Skeletal muscle satellite cell (primary cell): Measurements from ENCODE around the gene HAUS7. TPM values are rescaled to one million over a fixed set of nuclear protein-coding genes. Genes with fewer than 3 reads are reported as not detected.
A peak's percentile ranks its signal among the peaks of the same experiment; 100 is the strongest.

Experiments
- H3K27me3 ChIP-seq: 2 replicates; pipeline ENCODE4 v1.7.0; 2013; ENCODE audit warnings: low read length; ENCODE audit not compliant: control insufficient read depth, insufficient read depth
- H3K36me3 ChIP-seq: 2 replicates; pipeline ENCODE4 v1.7.0; 2013; ENCODE audit warnings: mild to moderate bottlenecking, control low read depth, low read length; ENCODE audit not compliant: insufficient read depth
- H3K4me1 ChIP-seq: 2 replicates; pipeline ENCODE4 v1.7.0; 2013; ENCODE audit warnings: low read length; ENCODE audit not compliant: control insufficient read depth, insufficient read depth
- H3K4me2 ChIP-seq: 2 replicates; pipeline ENCODE4 v1.7.0; 2013; ENCODE audit warnings: mild to moderate bottlenecking, low read length
- H3K4me3 ChIP-seq: 2 replicates; pipeline ENCODE4 v1.7.0; 2013; ENCODE audit warnings: low read length
- H3K9ac ChIP-seq: 2 replicates; pipeline ENCODE4 v1.7.0; 2013; ENCODE audit warnings: mild to moderate bottlenecking, low read depth, low read length, moderate library complexity
- H3K9me3 ChIP-seq: replicated peaks from 2 replicates; pipeline ENCODE4 v1.7.0; 2013; ENCODE audit warnings: mild to moderate bottlenecking, control low read depth, low read length
- total RNA-seq: library from RNA; depleted of rRNA; stranded (reverse); fragments of >200 nt; gene quantifications from 2 replicates; pipeline ENCODE4 v1.2.3, GENCODE V29; 2012; rRNA removed

HAUS7 gene
- 18.8 and 22.9 TPM in 2 replicates for total RNA-seq

DNA sequence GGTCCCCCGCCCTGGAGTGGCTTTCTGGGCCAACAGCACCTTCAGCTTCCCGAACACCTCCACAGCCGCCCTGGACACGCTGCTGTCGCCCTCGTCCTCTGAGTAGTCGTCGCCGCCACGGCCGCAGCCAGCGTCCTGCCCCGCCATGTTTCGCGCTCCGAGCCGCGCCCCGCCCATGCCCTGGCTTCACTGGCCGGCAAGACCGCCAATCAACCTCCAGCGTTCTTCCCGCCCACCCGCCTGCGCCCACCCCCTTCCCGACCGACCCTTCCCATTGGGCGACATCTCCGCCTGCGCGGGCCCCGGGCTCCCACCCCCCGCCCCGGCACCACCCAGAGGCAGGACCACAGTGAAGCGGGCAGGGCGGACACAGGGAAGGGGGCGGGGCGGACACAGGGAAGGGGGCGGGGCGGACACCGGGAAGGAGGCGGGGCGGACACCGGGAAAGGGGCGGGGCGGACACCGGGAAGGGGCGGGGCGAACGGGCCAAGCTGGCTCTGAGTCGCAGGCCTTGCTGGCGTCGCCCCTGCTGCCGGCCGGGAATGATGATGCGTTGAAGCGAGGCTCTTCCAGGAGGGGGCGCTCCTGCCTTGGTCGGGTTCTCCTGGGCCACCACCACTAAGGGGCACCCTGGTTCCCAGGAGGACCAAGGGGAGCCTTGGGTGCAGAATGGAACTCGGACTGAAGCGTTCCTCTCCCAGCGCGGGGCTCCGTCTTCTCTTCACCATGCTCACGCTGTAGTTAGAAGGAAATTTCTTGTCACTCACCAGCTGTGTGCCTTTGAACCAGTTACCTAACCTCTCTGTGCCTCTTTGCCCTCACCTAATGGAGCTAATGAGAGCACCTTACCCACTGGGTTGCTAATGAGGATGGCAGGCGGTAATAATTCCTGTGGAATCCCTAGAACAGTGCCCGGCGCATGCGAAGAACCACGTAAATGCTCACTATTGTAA, at the start of gene HAUS7:
Gene HAUS7, minus strand, starts transcription at position 166 of the 953 bp plus-strand sequence. Its CDS starts 19 bp downstream, at position 147.
- no peaks in the 10 kb centered on the region for H3K36me3 ChIP-seq
- peaks cover 18% of the 10 kb centered on the region for H3K4me1 ChIP-seq
- H3K4me2 ChIP-seq, result peak within 1 kb of the TSS; percentile 94
- H3K9me3 ChIP-seq, result no peaks in the 10 kb centered on the region
- no peaks in the 10 kb centered on the region for H3K27me3 ChIP-seq
- peak within 1 kb of the TSS; percentile 62 for H3K9ac ChIP-seq
- H3K4me3 ChIP-seq, result peak within 1 kb of the TSS; percentile 74

DNA sequence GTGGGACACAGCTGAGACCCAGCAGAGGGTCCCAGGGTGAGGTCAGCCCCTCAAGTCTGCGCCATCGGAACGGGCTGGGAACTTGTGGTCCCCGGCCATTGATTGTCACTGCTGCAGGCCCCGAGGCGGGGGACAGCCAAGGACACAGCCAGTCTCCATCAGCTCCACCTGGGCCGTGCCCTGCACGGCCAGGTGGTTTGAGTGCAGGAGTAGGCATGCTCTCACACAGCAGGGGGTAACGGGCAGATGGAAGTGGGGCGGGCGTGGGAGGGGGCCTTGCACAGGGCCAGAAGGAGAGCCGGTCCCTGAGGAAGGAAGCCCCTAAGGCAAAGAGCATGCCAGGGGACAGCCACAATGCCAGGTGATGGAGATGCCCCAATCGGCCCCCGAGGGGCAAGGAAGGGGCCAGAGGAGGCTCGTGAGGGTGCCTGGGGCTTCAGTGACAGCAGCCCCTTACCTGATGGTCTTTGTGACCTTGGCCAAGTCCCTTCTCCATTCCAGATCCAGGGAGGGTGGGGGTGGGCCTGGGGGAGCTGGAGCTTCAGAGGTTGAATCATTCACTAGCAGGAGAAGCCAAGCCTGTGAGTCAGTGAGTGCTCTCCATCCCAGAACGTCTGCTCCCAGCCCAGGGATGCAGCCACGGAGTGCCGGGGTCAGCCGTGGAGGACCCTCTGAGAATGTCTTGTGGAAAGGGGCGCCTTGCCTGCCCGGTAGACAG, 49.4 kb upstream of the HAUS7 start:
- H3K27me3 ChIP-seq, result peaks cover 3% of the 10 kb centered on the region
- H3K9me3 ChIP-seq, result no peaks in the 10 kb centered on the region
- H3K9ac ChIP-seq, result no peak overlapping the region
- no peak overlapping the region for H3K4me3 ChIP-seq
- H3K36me3 ChIP-seq, result no peaks in the 10 kb centered on the region
- H3K4me2 ChIP-seq, result peak overlapping the region; percentile 52
- H3K4me1 ChIP-seq, result peaks cover 12% of the 10 kb centered on the region

DNA sequence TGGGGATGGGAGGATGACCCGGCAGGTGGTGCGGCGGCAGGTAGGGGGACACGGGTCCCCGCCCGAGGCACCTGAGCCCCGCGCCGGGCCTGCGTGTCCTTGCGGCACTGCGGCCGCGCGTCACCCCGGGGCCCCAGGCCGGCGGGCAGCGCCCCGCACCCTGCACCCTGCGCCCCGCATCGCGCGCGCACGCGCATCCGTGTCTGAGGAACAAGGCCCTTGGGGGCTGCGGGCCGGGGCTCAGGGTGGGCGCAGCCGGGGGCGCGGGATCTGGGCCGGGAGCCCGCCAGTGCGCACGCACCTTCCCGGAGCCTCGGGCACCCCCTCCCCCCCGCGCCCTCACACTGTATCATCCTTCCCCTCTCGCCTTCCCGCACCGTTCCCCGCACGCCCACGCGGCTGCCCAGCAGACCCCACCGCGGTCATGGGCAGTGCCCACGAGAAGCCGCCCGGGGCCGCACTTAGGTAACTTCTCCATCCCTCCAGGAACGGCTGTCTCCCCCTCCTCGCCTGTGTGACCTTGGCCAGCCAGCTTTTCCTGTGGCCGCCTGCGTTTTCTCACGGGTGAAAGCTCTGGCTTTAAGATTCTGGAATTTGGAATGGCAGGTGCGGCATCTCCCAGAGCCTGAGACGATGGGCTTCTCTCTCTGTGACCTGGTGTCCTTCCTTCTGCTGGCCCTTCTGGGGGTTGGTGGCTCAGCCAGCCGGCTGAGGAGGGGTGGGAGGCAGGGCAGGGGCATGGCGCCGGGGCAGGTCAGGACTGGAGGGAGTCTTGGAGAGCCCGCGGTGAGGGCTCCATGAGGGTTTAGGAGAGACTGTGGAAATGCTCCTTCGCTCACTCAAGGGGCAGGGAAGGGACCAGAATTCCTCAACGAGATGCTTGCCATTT, 47.8 kb upstream of the HAUS7 start:
- Histone ChIP-seq H3K27me3 (peaks cover 3% of the 10 kb centered on the region), H3K36me3 (no peaks in the 10 kb centered on the region), H3K9ac (no peak overlapping the region), H3K4me2 (no peak overlapping the region), H3K4me3 (no peak overlapping the region), H3K4me1 (peaks cover 12% of the 10 kb centered on the region), H3K9me3 (no peaks in the 10 kb centered on the region)

DNA sequence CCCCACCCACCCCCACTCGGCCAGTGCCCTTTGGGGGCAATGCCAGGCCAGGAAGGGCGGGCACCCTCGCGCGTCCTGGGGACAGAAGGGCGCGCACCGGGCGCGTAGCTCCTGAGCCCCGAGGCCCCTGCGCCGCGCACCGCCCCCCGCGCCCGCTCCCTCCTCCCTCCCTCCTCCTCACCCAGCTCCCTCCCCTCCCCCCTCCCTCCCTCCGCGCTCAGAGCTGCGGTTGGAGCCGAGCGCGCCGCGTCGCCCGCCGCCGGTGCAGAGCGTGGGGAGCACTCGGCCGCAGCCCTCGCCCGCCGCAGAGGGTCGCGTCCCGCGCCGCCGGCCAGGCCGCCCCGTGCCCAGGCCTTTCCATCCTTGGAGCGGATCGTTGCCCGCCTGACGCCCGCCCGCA, 47.0 kb upstream of the HAUS7 start, which contains the start of gene ATP2B3:
Gene ATP2B3, plus strand, starts transcription at position 220 of the 400 bp plus-strand sequence. CDS start 18,606 bp downstream, outside the sequence.
- Histone ChIP-seq H3K4me3 (no peak within 1 kb of the TSS), H3K27me3 (peaks cover 3% of the 10 kb centered on the region), H3K4me2 (no peak within 1 kb of the TSS), H3K4me1 (peaks cover 12% of the 10 kb centered on the region), H3K9me3 (no peaks in the 10 kb centered on the region), H3K36me3 (no peaks in the 10 kb centered on the region), H3K9ac (no peak within 1 kb of the TSS)

DNA sequence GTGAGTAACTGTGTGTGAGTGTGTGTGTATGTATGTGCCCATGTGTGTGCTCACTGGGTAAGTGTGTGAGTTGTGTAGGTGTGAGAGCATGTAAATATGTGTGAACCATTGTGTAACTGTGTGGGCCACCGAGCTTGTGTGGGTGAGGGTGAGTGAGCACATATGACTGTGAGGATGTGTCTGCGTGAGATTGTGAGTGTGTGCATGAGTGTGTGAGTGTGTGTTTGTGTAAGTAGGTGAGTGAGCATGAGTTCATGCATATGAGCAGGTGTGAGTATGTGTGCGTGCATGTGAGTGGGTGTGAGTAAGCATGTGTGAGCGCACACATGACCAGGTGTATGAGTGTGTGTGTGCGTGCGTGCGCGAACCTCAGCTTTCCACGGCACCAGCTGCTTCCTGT, 45.7 kb upstream of the HAUS7 start:
- H3K4me3 ChIP-seq, result no peak overlapping the region
- H3K9me3 ChIP-seq, result no peaks in the 10 kb centered on the region
- no peak overlapping the region for H3K9ac ChIP-seq
- H3K4me1 ChIP-seq, result peaks cover 9% of the 10 kb centered on the region
- no peaks in the 10 kb centered on the region for H3K36me3 ChIP-seq
- peaks cover 3% of the 10 kb centered on the region for H3K27me3 ChIP-seq
- no peak overlapping the region for H3K4me2 ChIP-seq

DNA sequence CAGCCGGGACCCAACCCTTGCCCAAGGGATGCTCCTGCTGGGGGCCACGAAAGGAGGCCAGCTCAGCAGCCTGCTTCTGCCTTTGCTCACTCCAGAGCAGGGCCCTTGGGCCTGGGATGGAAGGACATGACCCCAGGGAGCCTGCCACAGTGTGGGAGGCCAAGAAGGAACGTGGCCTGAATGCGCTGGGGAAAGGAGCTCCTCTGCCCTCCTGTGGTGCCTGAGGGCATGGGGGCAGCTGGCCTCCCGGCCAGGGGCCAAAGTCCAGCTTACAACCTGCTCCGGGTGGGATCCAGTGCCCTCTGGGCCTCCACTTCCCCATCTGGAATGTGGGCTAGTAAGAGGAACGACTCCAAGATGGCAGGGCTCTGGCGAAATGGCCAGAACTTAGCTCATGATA, 45.1 kb upstream of the HAUS7 start:
- no peaks in the 10 kb centered on the region for H3K36me3 ChIP-seq
- H3K4me3 ChIP-seq, result no peak overlapping the region
- H3K9ac ChIP-seq, result no peak overlapping the region
- H3K9me3 ChIP-seq, result no peaks in the 10 kb centered on the region
- peaks cover 3% of the 10 kb centered on the region for H3K4me1 ChIP-seq
- peaks cover 3% of the 10 kb centered on the region for H3K27me3 ChIP-seq
- H3K4me2 ChIP-seq, result no peak overlapping the region

DNA sequence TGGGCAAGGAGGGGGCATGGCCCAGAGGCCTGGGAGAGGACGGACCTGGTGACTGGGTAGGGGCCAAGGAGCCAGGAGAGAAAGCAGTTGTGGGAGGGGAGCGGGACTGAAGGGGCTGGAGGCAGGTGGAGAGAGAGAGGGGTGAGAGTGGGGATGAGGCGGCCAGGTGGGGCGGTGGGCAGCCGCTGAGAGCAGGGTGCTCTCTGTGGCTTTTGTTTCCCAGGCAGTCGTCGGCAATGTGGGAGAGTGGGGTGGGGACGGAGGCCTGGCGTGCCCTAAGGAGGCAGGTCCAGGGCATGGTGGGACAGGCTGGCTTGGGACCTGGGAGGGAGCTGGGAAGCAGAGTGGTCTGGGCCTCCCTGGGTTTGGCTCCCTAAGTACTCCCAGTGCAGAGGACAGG, 43.9 kb upstream of the HAUS7 start:
- Histone ChIP-seq H3K9me3 (no peaks in the 10 kb centered on the region), H3K27me3 (peaks cover 3% of the 10 kb centered on the region), H3K9ac (no peak overlapping the region), H3K36me3 (no peaks in the 10 kb centered on the region), H3K4me1 (no peaks in the 10 kb centered on the region), H3K4me2 (no peak overlapping the region), H3K4me3 (no peak overlapping the region)

DNA sequence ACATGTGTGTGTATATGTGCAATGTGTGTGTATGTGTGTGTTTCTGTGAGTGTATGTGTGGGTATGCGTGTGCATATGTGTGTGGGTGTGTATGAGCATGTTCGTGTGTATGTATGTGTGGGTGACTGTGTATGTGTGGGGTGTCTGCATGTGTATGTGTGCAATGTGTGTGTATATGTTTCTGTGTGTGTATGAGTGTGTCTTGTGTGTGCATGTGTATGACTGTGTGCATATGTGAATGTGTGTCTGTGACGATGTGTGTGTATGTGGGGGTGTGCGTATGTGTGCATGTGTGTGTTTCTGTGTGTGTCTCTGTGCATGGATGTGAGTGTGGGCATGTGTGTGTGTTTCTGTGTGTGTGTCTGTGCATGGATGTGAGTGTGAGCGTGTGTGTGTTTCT, 42.9 kb upstream of the HAUS7 start:
- no peak overlapping the region for H3K4me3 ChIP-seq
- H3K27me3 ChIP-seq, result peaks cover 3% of the 10 kb centered on the region
- no peaks in the 10 kb centered on the region for H3K9me3 ChIP-seq
- H3K36me3 ChIP-seq, result no peaks in the 10 kb centered on the region
- no peak overlapping the region for H3K4me2 ChIP-seq
- H3K4me1 ChIP-seq, result no peaks in the 10 kb centered on the region
- no peak overlapping the region for H3K9ac ChIP-seq

DNA sequence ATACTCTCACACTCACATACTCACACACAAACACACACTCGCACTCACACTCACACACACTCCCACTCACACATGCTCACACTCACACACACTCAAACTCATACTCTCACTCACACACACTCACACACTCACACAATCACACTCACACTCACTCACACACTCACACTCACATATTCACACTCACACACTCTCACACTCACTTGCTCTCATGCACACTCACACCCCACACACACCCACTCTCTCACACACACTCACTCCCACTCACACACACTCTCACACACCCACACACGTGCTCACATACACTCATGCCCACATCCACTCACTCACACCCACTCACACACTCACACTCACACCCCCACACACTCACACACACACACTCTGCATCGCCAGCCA, 42.1 kb upstream of the HAUS7 start:
- H3K36me3 ChIP-seq, result no peaks in the 10 kb centered on the region
- H3K9ac ChIP-seq, result no peak overlapping the region
- H3K4me1 ChIP-seq, result no peaks in the 10 kb centered on the region
- H3K9me3 ChIP-seq, result no peaks in the 10 kb centered on the region
- H3K4me3 ChIP-seq, result no peak overlapping the region
- H3K27me3 ChIP-seq, result peaks cover 3% of the 10 kb centered on the region
- H3K4me2 ChIP-seq, result no peak overlapping the region

DNA sequence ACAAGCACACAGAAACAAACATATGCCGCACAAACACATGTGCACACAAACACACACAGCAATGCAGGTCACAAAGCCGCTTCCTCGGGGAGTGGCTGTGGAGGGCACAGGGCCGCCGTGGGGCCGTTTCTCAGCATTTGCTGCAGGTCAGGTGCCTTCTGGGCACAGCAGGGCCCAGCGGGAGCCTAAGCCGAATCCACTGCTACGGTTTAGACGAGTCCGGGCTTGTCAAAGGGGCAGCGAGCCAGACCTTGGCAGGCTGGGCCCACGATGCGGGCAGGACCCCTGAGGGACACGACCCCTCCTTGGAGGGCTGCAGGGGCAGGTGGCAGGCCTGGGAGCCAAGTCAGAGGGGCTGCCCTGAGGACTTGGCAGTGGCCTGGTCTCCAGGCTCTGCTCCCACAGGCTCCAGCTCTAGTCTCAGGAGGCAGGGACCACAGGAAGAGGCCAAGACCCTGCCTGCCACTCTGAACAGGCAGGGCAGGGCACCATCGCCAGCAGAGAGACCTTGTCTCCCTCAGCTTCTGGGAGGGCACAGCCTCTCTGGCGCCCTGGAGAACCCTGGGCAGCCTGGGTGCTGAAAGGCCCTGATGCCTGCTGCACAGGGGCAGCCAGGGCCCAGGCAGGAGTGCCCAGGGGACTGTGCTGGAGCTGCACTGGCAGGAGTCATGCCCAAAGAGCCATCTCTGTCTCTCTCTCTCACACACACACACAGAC, 41.6 kb upstream of the HAUS7 start:
- Histone ChIP-seq H3K36me3 (no peaks in the 10 kb centered on the region), H3K4me2 (no peak overlapping the region), H3K27me3 (peaks cover 2% of the 10 kb centered on the region), H3K4me3 (no peak overlapping the region), H3K9ac (no peak overlapping the region), H3K9me3 (no peaks in the 10 kb centered on the region), H3K4me1 (no peaks in the 10 kb centered on the region)
